Hepatocyte (in vitro differentiated cells): Measurements from ENCODE around the gene STX18. TPM values are rescaled to one million over a fixed set of nuclear protein-coding genes. Genes with fewer than 3 reads are reported as not detected.

Experiments used
- DNase-seq: peaks from one replicate; pipeline ENCODE4 v3.0.0-alpha.2; 2016; ENCODE audit warnings: low spot score
- H2AFZ ChIP-seq: fragments of 200-600 bp; sonication (generic); 2 replicates; pipeline ENCODE4 v1.6.0; 2016; ENCODE audit warnings: antibody characterized with exemption, mild to moderate bottlenecking
- H3K27ac ChIP-seq: fragments of 200-600 bp; sonication (generic); 2 replicates; pipeline ENCODE4 v1.5.1; 2016; ENCODE audit warnings: mild to moderate bottlenecking
- H3K27me3 ChIP-seq: fragments of 200-600 bp; sonication (generic); 2 replicates; pipeline ENCODE4 v1.6.1; 2016
- H3K36me3 ChIP-seq: fragments of 200-600 bp; sonication (generic); replicated peaks from 2 replicates; pipeline ENCODE4 v1.5.1; 2016; ENCODE audit warnings: low read depth; ENCODE audit not compliant: insufficient read depth
- H3K4me1 ChIP-seq: fragments of 200-600 bp; sonication (generic); 2 replicates; pipeline ENCODE4 v1.5.1; 2016; ENCODE audit warnings: mild to moderate bottlenecking, moderate library complexity; ENCODE audit not compliant: insufficient read depth
- H3K4me2 ChIP-seq: fragments of 200-600 bp; sonication (generic); 2 replicates; pipeline ENCODE4 v1.6.0; 2016
- H3K4me3 ChIP-seq: fragments of 200-600 bp; sonication (generic); 2 replicates; pipeline ENCODE4 v1.5.1; 2016; ENCODE audit warnings: mild to moderate bottlenecking
- H3K79me2 ChIP-seq: fragments of 200-600 bp; sonication (generic); 2 replicates; pipeline ENCODE4 v1.6.0; 2017; ENCODE audit warnings: mild to moderate bottlenecking
- H3K9me2 ChIP-seq: fragments of 200-600 bp; sonication (generic); replicated peaks from 2 replicates; pipeline ENCODE4 v1.6.0; 2017; ENCODE audit warnings: mild to moderate bottlenecking; ENCODE audit not compliant: insufficient read depth
- H3K9me3 ChIP-seq: fragments of 200-600 bp; sonication (generic); 2 replicates; pipeline ENCODE4 v1.5.1; 2016; ENCODE audit warnings: low read depth, mild to moderate bottlenecking
- H4K20me1 ChIP-seq: fragments of 200-600 bp; sonication (generic); 2 replicates; pipeline ENCODE4 v1.6.0; 2016; ENCODE audit warnings: mild to moderate bottlenecking; ENCODE audit not compliant: insufficient read depth, poor library complexity, severe bottlenecking
- CTCF ChIP-seq: fragments of 200-600 bp; sonication (generic); IDR thresholded peaks from 2 replicates; pipeline ENCODE4 v1.5.1; 2016; ENCODE audit warnings: antibody characterized with exemption, mild to moderate bottlenecking; ENCODE audit not compliant: poor library complexity
- EZH2 ChIP-seq: fragments of 200-600 bp; sonication (generic); IDR thresholded peaks from 2 replicates; pipeline ENCODE4 v1.6.1; 2016; ENCODE audit warnings: antibody characterized with exemption, mild to moderate bottlenecking, borderline replicate concordance
- EZH2phosphoT487 ChIP-seq: fragments of 200-600 bp; sonication (generic); IDR thresholded peaks from one replicate; pipeline ENCODE4 v1.6.1; 2018; ENCODE audit warnings: antibody characterized with exemption, mild to moderate bottlenecking, low read depth, moderate library complexity; ENCODE audit not compliant: unreplicated experiment, severe bottlenecking
- WGBS: methylation state at CpG from one replicate; pipeline ENCODE4 v1.1.6; 2016; ENCODE audit warnings: low lambda C conversion rate; ENCODE audit errors: missing lambda C conversion rate; 5-methylcytosine and 5-hydroxymethylcytosine counted together
- polyA plus RNA-seq: library from polyadenylated mRNA; unstranded; fragments of >200 nt; fragmentation: Nextera tagmentation; extraction: Ambion mirVana; gene quantifications from 2 replicates; pipeline ENCODE4 v1.2.1, GENCODE V29; 2016
- total RNA-seq: library from RNA; depleted of rRNA; stranded (reverse); fragments of >200 nt; gene quantifications from 2 replicates; pipeline ENCODE4 v1.2.3, GENCODE V29; 2014

Gene STX18
- total and polyA plus RNA-seq, 2 experiments from 2014 or later, result 32.1 to 54.3 TPM

- no peak for DNase-seq
- H3K4me3 ChIP-seq, result no peak overlapping the region
- no peaks in the 10 kb centered on the region for H4K20me1 ChIP-seq
- WGBS, result 91% methylated on average over 23 of the region's 23 CpGs
- H3K9me2 ChIP-seq, result no peaks in the 10 kb centered on the region
- no peaks in the 10 kb centered on the region for H3K36me3 ChIP-seq
- no peaks in the 10 kb centered on the region for H3K9me3 ChIP-seq
- TF ChIP-seq CTCF (no peak), EZH2 (no peak), EZH2phosphoT487 (no peak)
- H3K27me3 ChIP-seq, result peaks cover 8% of the 10 kb centered on the region
- H3K27ac ChIP-seq, result no peak overlapping the region
- no peak overlapping the region for H3K4me2 ChIP-seq
- no peaks in the 10 kb centered on the region for H3K4me1 ChIP-seq
- H2AFZ ChIP-seq, result no peak overlapping the region
- no peaks in the 10 kb centered on the region for H3K79me2 ChIP-seq
Measured at GRCh38 chr4:4377732-4378460, 164.0 kb downstream of the STX18 start.

GRCh38 chr4:4377191-4377590 lies 164.7 kb downstream of the STX18 start:
- Histone ChIP-seq H3K27me3 (peaks cover 2% of the 10 kb centered on the region), H3K4me2 (no peak overlapping the region), H3K27ac (no peak overlapping the region), H3K4me3 (no peak overlapping the region), H4K20me1 (no peaks in the 10 kb centered on the region), H3K9me3 (no peaks in the 10 kb centered on the region), H3K79me2 (no peaks in the 10 kb centered on the region), H3K36me3 (no peaks in the 10 kb centered on the region), H2AFZ (no peak overlapping the region), H3K4me1 (no peaks in the 10 kb centered on the region), H3K9me2 (no peaks in the 10 kb centered on the region)
- no peak for TF ChIP-seq EZH2
- TF ChIP-seq EZH2phosphoT487, result no peak
- TF ChIP-seq CTCF, result no peak
- no peak for DNase-seq
- whole genome bisulfite sequencing, result 91% methylated on average over 12 of the region's 12 CpGs

GRCh38 chr4:4376074-4376473 lies 165.8 kb downstream of the STX18 start:
- Histone ChIP-seq H3K36me3 (no peaks in the 10 kb centered on the region), H4K20me1 (no peaks in the 10 kb centered on the region), H2AFZ (no peak overlapping the region), H3K27ac (no peak overlapping the region), H3K79me2 (no peaks in the 10 kb centered on the region), H3K4me2 (no peak overlapping the region), H3K9me3 (no peaks in the 10 kb centered on the region), H3K27me3 (no peaks in the 10 kb centered on the region), H3K9me2 (no peaks in the 10 kb centered on the region), H3K4me1 (no peaks in the 10 kb centered on the region), H3K4me3 (no peak overlapping the region)
- DNase-seq, result no peak
- TF ChIP-seq EZH2, result no peak
- TF ChIP-seq EZH2phosphoT487, result no peak
- no peak for TF ChIP-seq CTCF
- 85% methylated on average over 4 of the region's 4 CpGs for WGBS
